Right atrium auricular region (tissue), 2 donors: Measurements from ENCODE around the gene MYOM3. TPM values are rescaled to one million over a fixed set of nuclear protein-coding genes. Genes with fewer than 3 reads are reported as not detected.
A peak's percentile ranks its signal among the peaks of the same experiment; 100 is the strongest.

ENCODE experiments used
- DNase-seq: peaks from one replicate; pipeline ENCODE4 v3.0.0-alpha.2; 2019; ENCODE audit warnings: low spot score
- H3K27ac ChIP-seq, 2 donors: fragments of 200-600 bp; sonication (generic); 1 replicate in 1 of 2; 2 replicates in 1 of 2; pipeline ENCODE4 v1.5.1; 2016 to 2019
- H3K27me3 ChIP-seq, 2 donors: fragments of 200-600 bp; sonication (generic); one replicate each; pipeline versions ENCODE4 v1.5.1 to v1.6.0; 2017 to 2019
- H3K36me3 ChIP-seq: fragments of 200-600 bp; sonication (generic); one replicate; pipeline ENCODE4 v1.5.1; 2016
- H3K4me1 ChIP-seq, 2 donors: fragments of 200-600 bp; sonication (generic); one replicate each; pipeline versions ENCODE4 v1.5.1 to v1.6.0; 2017 to 2019
- H3K4me3 ChIP-seq, 2 donors: fragments of 200-600 bp; sonication (generic); 1 replicate in 1 of 2; 2 replicates in 1 of 2; pipeline ENCODE4 v1.5.1; 2017 to 2019; ENCODE audit warnings: mild to moderate bottlenecking in 1 of 2, moderate library complexity in 1 of 2
- H3K9me3 ChIP-seq, 2 donors: fragments of 200-600 bp; sonication (generic); one replicate each; pipeline ENCODE4 v1.5.1; 2019
- CTCF ChIP-seq, 2 donors: fragments of 200-600 bp; sonication (generic); IDR thresholded peaks; one replicate each; pipeline ENCODE4 v1.5.1; 2019; ENCODE audit warnings: antibody characterized with exemption in 2 of 2
- total RNA-seq, 2 donors: library from RNA; depleted of rRNA; stranded (reverse); fragments of >200 nt; gene quantifications; one replicate each; pipeline ENCODE4 v1.1.0, GENCODE V29; 2016

MYOM3 gene
- total RNA-seq, 2 donors from 2014 or later, result 98.7 to 241 TPM

GRCh38 chr1:24074196-24074595, 37.7 kb downstream of the MYOM3 start:
- no peak for DNase-seq
- Histone ChIP-seq H3K36me3 (peaks cover 24% of the 10 kb centered on the region), H3K27ac (no peak overlapping the region)

GRCh38 chr1:24071941-24072340, 40.0 kb downstream of the MYOM3 start:
- H3K4me1 ChIP-seq, result peaks cover 0 to 19% of the 10 kb centered on the region in 2 donors
- DNase-seq, result no peak
- no peak for TF ChIP-seq CTCF (IDR thresholded peaks at IDR 0.05)
- H3K36me3 ChIP-seq, result peaks cover 25% of the 10 kb centered on the region
- no peak overlapping the region for H3K4me3 ChIP-seq
- peak overlapping the region; percentile 28 to 55 for H3K27ac ChIP-seq
- no peaks in the 10 kb centered on the region for H3K27me3 ChIP-seq
- H3K9me3 ChIP-seq, result no peaks in the 10 kb centered on the region

More at GRCh38 chr1:24074196-24074595, 37.7 kb downstream of the MYOM3 start:
- Histone ChIP-seq H3K4me3 (no peak overlapping the region), H3K27me3 (no peaks in the 10 kb centered on the region), H3K4me1 (peaks cover 0 to 22% of the 10 kb centered on the region in 2 donors), H3K9me3 (no peaks in the 10 kb centered on the region)
- TF ChIP-seq CTCF (IDR thresholded peaks at IDR 0.05), result no peak

- H3K9me3 ChIP-seq, result no peaks in the 10 kb centered on the region
- peaks cover 0 to 19% of the 10 kb centered on the region in 2 donors for H3K4me1 ChIP-seq
- H3K4me3 ChIP-seq, result no peak overlapping the region
- TF ChIP-seq CTCF (IDR thresholded peaks at IDR 0.05), result peak; percentile 88 to 93
- H3K27ac ChIP-seq, result peak overlapping the region; percentile 28 to 55
- H3K27me3 ChIP-seq, result no peaks in the 10 kb centered on the region
- peaks cover 31% of the 10 kb centered on the region for H3K36me3 ChIP-seq
- peak; percentile 85 for DNase-seq
These were observed 41.0 kb downstream of the MYOM3 start for GRCh38 chr1:24070821-24071393.

- Histone ChIP-seq H3K4me3 (no peak overlapping the region), H3K9me3 (no peaks in the 10 kb centered on the region), H3K36me3 (peaks cover 38% of the 10 kb centered on the region), H3K4me1 (peaks cover 0 to 19% of the 10 kb centered on the region in 2 donors), H3K27me3 (no peaks in the 10 kb centered on the region), H3K27ac (no peak overlapping the region)
- no peak for TF ChIP-seq CTCF (IDR thresholded peaks at IDR 0.05)
- DNase-seq, result no peak
These were observed 42.1 kb downstream of the MYOM3 start for GRCh38 chr1:24069817-24070216.

- H3K36me3 ChIP-seq, result peaks cover 46% of the 10 kb centered on the region
- DNase-seq, result no peak
- H3K27ac ChIP-seq, result peak overlapping the region in 1 of 2 donors; percentile 26
- peaks cover 0 to 19% of the 10 kb centered on the region in 2 donors for H3K4me1 ChIP-seq
- H3K4me3 ChIP-seq, result no peak overlapping the region
- no peak for TF ChIP-seq CTCF (IDR thresholded peaks at IDR 0.05)
- H3K9me3 ChIP-seq, result no peaks in the 10 kb centered on the region
- no peaks in the 10 kb centered on the region for H3K27me3 ChIP-seq
These were observed 44.0 kb downstream of the MYOM3 start for GRCh38 chr1:24067978-24068377.

- DNase-seq, result no peak
- Histone ChIP-seq H3K4me3 (no peak overlapping the region), H3K4me1 (peaks cover 0 to 7% of the 10 kb centered on the region in 2 donors), H3K36me3 (peaks cover 60% of the 10 kb centered on the region), H3K9me3 (no peaks in the 10 kb centered on the region), H3K27me3 (no peaks in the 10 kb centered on the region), H3K27ac (no peak overlapping the region)
- TF ChIP-seq CTCF (IDR thresholded peaks at IDR 0.05), result no peak
These were observed 46.6 kb downstream of the MYOM3 start for GRCh38 chr1:24065304-24065703.
